ENCODE measurements around the gene SPTLC2.

SPTLC2 gene

GRCh38 chr14:77458249-77458950 lies 158.0 kb downstream of the SPTLC2 start:
- H3K9me3 Mint-ChIP-seq, result no peaks in the 10 kb centered on the region
- peak overlapping the region; percentile 97 for H3K4me3 Mint-ChIP-seq
- H3K27me3 Mint-ChIP-seq (ENCODE audit: low read depth), result no peaks in the 10 kb centered on the region
- peak; percentile 50 for DNase-seq (ENCODE audit: low spot score)
- H3K36me3 Mint-ChIP-seq (ENCODE audit: low read depth), result peaks cover 34% of the 10 kb centered on the region
- peaks cover 24% of the 10 kb centered on the region for H3K4me1 Mint-ChIP-seq (ENCODE audit: low read depth)
- H3K27ac Mint-ChIP-seq, result peak overlapping the region; percentile 97

DNA sequence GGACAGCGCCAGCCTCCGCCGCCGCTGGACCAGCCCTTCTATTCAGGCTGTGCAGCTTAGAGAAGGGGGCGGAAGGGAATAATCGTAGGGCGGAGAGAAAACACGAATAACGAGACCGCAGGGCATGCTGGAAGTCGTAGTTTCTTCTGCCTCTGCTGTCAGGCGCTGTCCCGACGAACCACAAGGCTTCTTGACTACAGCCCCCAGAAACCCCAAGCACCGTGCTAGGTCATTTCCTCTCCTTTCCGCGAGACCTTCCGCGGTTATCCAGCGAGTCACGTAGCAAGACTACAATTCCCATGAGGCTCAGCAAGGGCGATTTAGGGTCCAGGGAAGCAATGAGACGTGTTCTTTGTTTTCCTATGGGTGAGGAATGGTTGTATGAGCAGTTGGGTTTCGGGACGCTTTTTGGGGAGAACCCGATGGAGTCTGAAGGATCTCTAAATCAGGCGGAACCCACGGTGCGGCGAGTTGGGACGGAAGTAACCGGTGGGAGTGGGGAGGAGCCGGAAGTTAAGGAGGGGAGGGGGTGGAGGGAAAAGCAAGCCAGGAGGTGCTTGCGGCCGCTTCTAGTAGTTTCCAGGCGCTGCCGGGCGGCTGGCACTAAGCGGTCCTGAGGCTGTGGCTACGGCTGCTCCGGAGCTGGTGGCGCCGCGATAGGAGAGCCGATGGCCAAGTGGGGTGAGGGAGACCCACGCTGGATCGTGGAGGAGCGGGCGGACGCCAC lies 158.8 kb downstream of the SPTLC2 start, which contains the start of the genes AHSA1 and VIPAS39:
Gene AHSA1 (plus strand): TSS at position 572 of the 727 bp plus-strand sequence. CDS start 97 bp downstream, at position 669.
Gene VIPAS39 (minus strand): TSS at position 80 of the 727 bp plus-strand sequence. CDS start 3,499 bp downstream, outside the sequence.
- H3K27me3 Mint-ChIP-seq (ENCODE audit: low read depth), result no peaks in the 10 kb centered on the region
- H3K4me3 Mint-ChIP-seq, result peak within 1 kb of the TSS; percentile 97
- peak within 1 kb of the TSS; percentile 97 for H3K27ac Mint-ChIP-seq
- peaks cover 34% of the 10 kb centered on the region for H3K36me3 Mint-ChIP-seq (ENCODE audit: low read depth)
- DNase-seq (ENCODE audit: low spot score), result peak; percentile 95
- no peaks in the 10 kb centered on the region for H3K9me3 Mint-ChIP-seq
- H3K4me1 Mint-ChIP-seq (ENCODE audit: low read depth), result peaks cover 24% of the 10 kb centered on the region

DNA sequence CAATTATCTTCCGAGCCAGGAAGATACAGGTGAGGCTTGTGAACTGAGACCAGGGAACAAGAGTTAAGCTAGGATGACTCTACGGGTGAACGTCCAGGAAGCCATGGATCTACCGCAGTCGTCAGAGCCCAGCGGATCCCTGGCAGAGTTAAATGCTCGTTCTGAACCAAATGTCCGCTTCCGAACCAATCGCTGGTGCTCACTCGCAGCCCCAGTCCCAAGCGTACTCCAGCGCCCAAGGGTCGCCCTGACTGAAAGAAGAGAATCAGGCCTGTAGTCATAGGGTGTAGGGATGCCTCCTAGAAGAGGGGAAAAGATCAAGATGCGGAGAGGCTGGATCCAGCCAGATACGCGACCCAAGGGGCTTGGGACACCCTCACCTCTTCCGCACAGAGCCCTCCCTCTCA lies 159.3 kb downstream of the SPTLC2 start:
- Mint-ChIP-seq H3K36me3 (ENCODE audit: low read depth) (peaks cover 30% of the 10 kb centered on the region), H3K4me3 (peak overlapping the region; percentile 97), H3K4me1 (ENCODE audit: low read depth) (peaks cover 24% of the 10 kb centered on the region), H3K27ac (peak overlapping the region; percentile 97), H3K9me3 (no peaks in the 10 kb centered on the region), H3K27me3 (ENCODE audit: low read depth) (no peaks in the 10 kb centered on the region)
- DNase-seq (ENCODE audit: low spot score), result no peak
